GM19395 (cell line): Measurements from ENCODE around the gene PIGV.
A peak's percentile ranks its signal among the peaks of the same experiment; 100 is the strongest.

Experiments
- ATAC-seq: cut with Tn5 transposase; IDR thresholded peaks from one replicate; pipeline ENCODE4 v1.9.1; 2021; ENCODE audit warnings: mild to moderate bottlenecking, moderate library complexity; ENCODE audit not compliant: unreplicated experiment

The PIGV gene

GRCh38 chr1:26787706-26788514 lies at the start of gene PIGV:
PIGV (plus strand) TSS chr1:26787950; CDS start chr1:26790816, 2,866 bp downstream.
- ATAC-seq, result peak; percentile 59

GRCh38 chr1:26739329-26739914 lies 48.3 kb upstream of the PIGV start:
- ATAC-seq, result no peak

- ATAC-seq, result no peak
Observed at GRCh38 chr1:26740023-26740634, 47.6 kb upstream of the PIGV start.

- no peak for ATAC-seq
Observed at GRCh38 chr1:26740952-26741351, 46.8 kb upstream of the PIGV start.

GRCh38 chr1:26743426-26744059 lies 44.2 kb upstream of the PIGV start:
- peak; percentile 4 for ATAC-seq

GRCh38 chr1:26744075-26744959 lies 43.4 kb upstream of the PIGV start:
- peak; percentile 98 for ATAC-seq

GRCh38 chr1:26745191-26745590 lies 42.6 kb upstream of the PIGV start:
- ATAC-seq, result no peak

- no peak for ATAC-seq
Observed at GRCh38 chr1:26747048-26747447, 40.7 kb upstream of the PIGV start.

- no peak for ATAC-seq
Observed at GRCh38 chr1:26748351-26748750, 39.4 kb upstream of the PIGV start.

GRCh38 chr1:26749458-26749857 lies 38.3 kb upstream of the PIGV start:
- ATAC-seq, result no peak

- ATAC-seq, result no peak
Observed at GRCh38 chr1:26750428-26750827, 37.3 kb upstream of the PIGV start.

GRCh38 chr1:26752519-26752918 lies 35.2 kb upstream of the PIGV start:
- no peak for ATAC-seq

- ATAC-seq, result no peak
Observed at GRCh38 chr1:26754086-26754874, 33.5 kb upstream of the PIGV start.

GRCh38 chr1:26758358-26758757 lies 29.4 kb upstream of the PIGV start:
- no peak for ATAC-seq

GRCh38 chr1:26759531-26759930 lies 28.2 kb upstream of the PIGV start:
- ATAC-seq, result no peak

GRCh38 chr1:26761217-26761616 lies 26.5 kb upstream of the PIGV start:
- no peak for ATAC-seq

- no peak for ATAC-seq
Observed at GRCh38 chr1:26767714-26768113, 20.0 kb upstream of the PIGV start.

- no peak for ATAC-seq
Observed at GRCh38 chr1:26768755-26769154, 19.0 kb upstream of the PIGV start.

- ATAC-seq, result no peak
Observed at GRCh38 chr1:26771285-26771642, 16.5 kb upstream of the PIGV start.
